ENCODE results near the gene SUSD5.
"Not testable (repeated sequence)": the region's sequence is repeated elsewhere in the genome, so short reads cannot be mapped to it uniquely, and the experiment has no call there.

Gene SUSD5

DNA sequence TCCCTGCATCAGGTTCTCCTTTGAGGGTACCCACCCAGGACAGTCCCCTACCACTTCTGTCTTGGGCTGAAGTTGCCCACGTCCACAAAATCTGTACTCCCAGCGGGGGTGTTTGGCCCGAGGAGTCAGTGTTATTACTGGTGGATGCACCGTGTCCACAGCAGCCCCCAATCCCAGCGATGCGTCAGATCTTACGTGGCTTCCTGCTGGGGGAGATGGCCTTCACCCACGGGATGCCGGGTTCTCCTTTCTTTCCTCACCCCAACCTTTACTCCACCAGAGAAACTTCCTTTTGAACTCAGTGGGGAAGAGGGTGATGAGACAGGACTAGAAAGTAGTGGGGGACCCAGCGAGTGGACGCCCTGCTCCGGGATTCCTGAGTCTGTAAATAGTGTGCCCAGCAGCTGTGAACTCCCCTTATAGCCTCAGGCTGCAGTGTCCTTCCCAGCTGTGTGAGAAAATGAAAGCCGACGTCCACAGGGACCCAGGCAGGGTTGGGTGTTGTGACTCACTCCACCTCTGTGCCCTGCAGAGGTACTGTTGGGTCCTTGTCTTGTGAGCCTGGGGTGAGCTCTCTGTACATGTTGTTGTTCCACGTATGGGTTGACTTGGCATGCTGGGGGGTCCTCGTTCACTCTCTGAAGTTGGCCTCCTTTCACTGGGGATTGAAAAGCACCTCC is 73.2 kb downstream of the SUSD5 start:
- Histone ChIP-seq H3K4me1 (ENCODE audit: control insufficient read depth in 5 of 5, insufficient read depth in 5 of 5, low read length in 5 of 5) (peaks cover 0 to 14% (median 4%) of the 10 kb centered on the region in 5 donors), H3K27ac (ENCODE audit: low read depth, low read length) (no peak overlapping the region), H3K9ac (ENCODE audit: low read length in 5 of 5) (no peak overlapping the region)

DNA sequence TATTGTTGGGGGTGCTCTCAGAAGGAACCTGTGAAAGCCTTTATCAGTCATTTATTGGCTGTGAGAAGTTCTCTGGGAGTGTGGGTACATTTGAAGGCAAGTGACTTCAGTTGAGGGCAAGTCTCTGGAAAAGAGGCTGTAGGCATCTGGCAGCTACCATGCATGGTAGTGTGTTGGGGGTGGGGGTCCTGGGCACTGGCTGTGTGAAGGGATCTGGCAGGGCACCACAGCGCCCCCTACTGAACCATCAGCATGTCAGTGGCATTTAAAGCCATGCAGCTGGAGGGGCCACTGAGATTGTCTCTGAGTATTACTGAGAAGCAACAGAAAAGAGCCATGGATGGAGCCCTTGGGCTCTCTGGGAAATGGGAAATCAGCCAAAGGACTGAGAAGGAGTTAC is 74.2 kb downstream of the SUSD5 start:
- no peaks in the 10 kb centered on the region for H3K9me3 ChIP-seq (ENCODE audit: control insufficient read depth in 5 of 5, low read length in 5 of 5)
- H3K9ac ChIP-seq (ENCODE audit: low read length in 5 of 5), result no peak overlapping the region
- H3K27me3 ChIP-seq (ENCODE audit: control insufficient read depth in 5 of 5, insufficient read depth in 4 of 5, low read length in 5 of 5), result no peaks in the 10 kb centered on the region
- H3K27ac ChIP-seq (ENCODE audit: low read depth, low read length), result no peak overlapping the region
- no peak overlapping the region for H3K4me3 ChIP-seq (ENCODE audit: low read depth in 1 of 5, low read length in 5 of 5)
- H3K4me1 ChIP-seq (ENCODE audit: control insufficient read depth in 5 of 5, insufficient read depth in 5 of 5, low read length in 5 of 5), result peaks cover 0 to 13% (median 4%) of the 10 kb centered on the region in 5 donors
- peaks cover 17 to 62% (median 44%) of the 10 kb centered on the region in 5 donors for H3K36me3 ChIP-seq (ENCODE audit: control insufficient read depth in 5 of 5, insufficient read depth in 5 of 5, low read length in 5 of 5)

More for the DNA sequence above, 73.2 kb downstream of the SUSD5 start:
- Histone ChIP-seq H3K36me3 (ENCODE audit: control insufficient read depth in 5 of 5, insufficient read depth in 5 of 5, low read length in 5 of 5) (peaks cover 12 to 57% (median 44%) of the 10 kb centered on the region in 5 donors), H3K4me3 (ENCODE audit: low read depth in 1 of 5, low read length in 5 of 5) (no peak overlapping the region), H3K27me3 (ENCODE audit: control insufficient read depth in 5 of 5, insufficient read depth in 4 of 5, low read length in 5 of 5) (no peaks in the 10 kb centered on the region), H3K9me3 (ENCODE audit: control insufficient read depth in 5 of 5, low read length in 5 of 5) (no peaks in the 10 kb centered on the region)

DNA sequence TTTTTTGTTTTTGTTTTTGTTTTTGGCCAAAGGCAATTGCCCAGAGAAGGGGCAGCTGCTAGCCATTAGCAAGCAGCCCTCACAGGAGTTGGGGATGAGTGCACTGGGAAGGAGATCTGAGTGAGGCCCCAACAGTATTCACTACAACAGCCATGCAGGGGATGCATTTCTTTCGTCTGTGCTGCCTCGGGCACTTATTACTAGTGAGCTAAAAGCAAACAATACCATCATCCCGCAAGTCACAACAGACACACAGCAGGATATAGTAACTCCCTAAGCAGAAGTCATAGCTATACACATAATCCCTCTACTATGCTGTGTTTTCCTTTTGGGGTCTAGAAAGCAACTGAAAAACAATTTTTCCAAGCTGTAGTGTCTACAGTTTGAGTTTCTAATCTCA is 77.6 kb downstream of the SUSD5 start:
- Histone ChIP-seq H3K27me3 (ENCODE audit: control insufficient read depth in 5 of 5, insufficient read depth in 4 of 5, low read length in 5 of 5) (no peaks in the 10 kb centered on the region), H3K36me3 (ENCODE audit: control insufficient read depth in 5 of 5, insufficient read depth in 5 of 5, low read length in 5 of 5) (peaks cover 23 to 76% (median 52%) of the 10 kb centered on the region in 5 donors), H3K4me3 (ENCODE audit: low read depth in 1 of 5, low read length in 5 of 5) (no peak overlapping the region), H3K27ac (ENCODE audit: low read depth, low read length) (no peak overlapping the region), H3K9ac (ENCODE audit: low read length in 5 of 5) (no peak overlapping the region), H3K9me3 (ENCODE audit: control insufficient read depth in 5 of 5, low read length in 5 of 5) (no peaks in the 10 kb centered on the region), H3K4me1 (ENCODE audit: control insufficient read depth in 5 of 5, insufficient read depth in 5 of 5, low read length in 5 of 5) (no peaks in the 10 kb centered on the region)

DNA sequence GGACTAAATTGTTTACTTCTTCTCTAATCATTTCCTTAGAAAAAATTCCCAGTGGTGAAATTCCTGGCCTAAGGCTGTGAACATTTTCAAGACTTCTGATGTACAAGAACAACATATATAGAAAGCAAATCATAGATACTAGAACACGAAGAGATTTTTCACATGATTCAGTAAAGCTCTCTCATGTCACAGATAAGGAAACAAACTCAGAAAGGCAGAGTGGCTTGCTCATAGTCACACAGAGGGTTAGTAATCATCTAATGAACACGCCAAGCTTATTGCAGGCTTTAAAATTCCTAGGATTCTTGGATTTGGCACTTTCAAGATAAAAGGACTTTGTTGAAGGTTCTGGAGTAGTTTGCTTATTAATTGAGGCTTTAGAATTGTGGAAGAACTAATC is 78.6 kb downstream of the SUSD5 start:
- Histone ChIP-seq H3K9me3 (ENCODE audit: control insufficient read depth in 5 of 5, low read length in 5 of 5) (no peaks in the 10 kb centered on the region), H3K4me3 (ENCODE audit: low read depth in 1 of 5, low read length in 5 of 5) (no peak overlapping the region), H3K27ac (ENCODE audit: low read depth, low read length) (no peak overlapping the region), H3K27me3 (ENCODE audit: control insufficient read depth in 5 of 5, insufficient read depth in 4 of 5, low read length in 5 of 5) (no peaks in the 10 kb centered on the region), H3K4me1 (ENCODE audit: control insufficient read depth in 5 of 5, insufficient read depth in 5 of 5, low read length in 5 of 5) (no peaks in the 10 kb centered on the region), H3K36me3 (ENCODE audit: control insufficient read depth in 5 of 5, insufficient read depth in 5 of 5, low read length in 5 of 5) (peaks cover 24 to 75% (median 48%) of the 10 kb centered on the region in 5 donors), H3K9ac (ENCODE audit: low read length in 5 of 5) (no peak overlapping the region)

DNA sequence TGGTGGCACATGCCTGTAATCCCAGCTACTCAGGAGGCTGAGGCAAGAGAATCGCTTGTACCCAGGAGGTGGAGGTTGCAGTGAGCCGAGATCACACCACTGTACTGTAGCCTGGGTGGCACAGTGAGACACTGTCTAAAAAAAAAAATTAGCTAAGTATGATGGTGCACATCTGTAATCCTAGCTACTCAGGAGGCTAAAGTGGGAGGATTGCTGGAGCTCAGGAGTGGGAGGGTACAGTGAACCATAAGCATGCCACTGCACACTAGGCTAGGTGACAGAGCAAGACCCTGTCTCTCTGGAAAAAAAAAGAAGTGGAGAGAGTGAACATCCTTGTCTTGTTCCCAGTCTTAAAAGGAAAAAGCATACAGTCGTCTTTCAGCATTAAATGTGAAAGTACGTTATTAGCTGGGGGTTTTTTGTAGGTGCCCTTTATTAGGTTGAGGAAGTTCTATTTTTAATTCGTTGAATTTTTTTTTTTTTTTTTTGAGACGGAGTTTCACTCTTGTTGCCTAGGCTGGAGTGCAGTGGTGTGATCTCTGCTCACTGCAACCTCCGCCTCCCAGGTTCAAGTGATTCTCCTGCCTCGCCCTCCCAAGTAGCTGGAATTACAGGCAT is 79.5 kb downstream of the SUSD5 start:
- not testable (repeated sequence) for H3K4me1 ChIP-seq (ENCODE audit: control insufficient read depth in 5 of 5, insufficient read depth in 5 of 5, low read length in 5 of 5); H3K9me3 ChIP-seq (ENCODE audit: control insufficient read depth in 5 of 5, low read length in 5 of 5); H3K27me3 ChIP-seq (ENCODE audit: control insufficient read depth in 5 of 5, insufficient read depth in 4 of 5, low read length in 5 of 5); H3K27ac ChIP-seq (ENCODE audit: low read depth, low read length); H3K9ac ChIP-seq (ENCODE audit: low read length in 5 of 5); H3K4me3 ChIP-seq (ENCODE audit: low read depth in 1 of 5, low read length in 5 of 5)
- H3K36me3 ChIP-seq (ENCODE audit: control insufficient read depth in 5 of 5, insufficient read depth in 5 of 5, low read length in 5 of 5), result peaks cover 32 to 75% (median 50%) of the 10 kb centered on the region in 5 donors

DNA sequence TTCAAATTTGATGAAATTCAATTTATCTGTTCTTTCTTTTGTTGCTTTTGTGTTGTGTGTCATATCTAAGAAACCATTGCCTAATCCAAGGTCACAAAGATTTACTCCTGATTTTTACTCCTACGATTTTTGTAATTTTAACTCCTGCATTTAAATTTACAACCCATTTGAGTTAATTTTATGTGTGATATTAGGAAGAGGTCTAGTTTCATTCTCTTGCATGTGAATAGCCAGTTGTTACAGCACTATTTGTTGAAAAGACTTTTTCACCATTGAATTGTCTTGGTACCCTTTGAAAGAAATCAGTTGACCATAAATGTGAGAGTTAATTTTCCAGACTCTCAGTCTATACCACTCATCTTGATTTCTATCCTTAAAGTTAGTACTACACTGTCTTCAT is 80.9 kb downstream of the SUSD5 start:
- Histone ChIP-seq H3K27ac (ENCODE audit: low read depth, low read length) (no peak overlapping the region), H3K27me3 (ENCODE audit: control insufficient read depth in 5 of 5, insufficient read depth in 4 of 5, low read length in 5 of 5) (no peaks in the 10 kb centered on the region), H3K9me3 (ENCODE audit: control insufficient read depth in 5 of 5, low read length in 5 of 5) (no peaks in the 10 kb centered on the region), H3K4me3 (ENCODE audit: low read depth in 1 of 5, low read length in 5 of 5) (no peak overlapping the region), H3K4me1 (ENCODE audit: control insufficient read depth in 5 of 5, insufficient read depth in 5 of 5, low read length in 5 of 5) (no peaks in the 10 kb centered on the region), H3K9ac (ENCODE audit: low read length in 5 of 5) (no peak overlapping the region), H3K36me3 (ENCODE audit: control insufficient read depth in 5 of 5, insufficient read depth in 5 of 5, low read length in 5 of 5) (peaks cover 31 to 75% (median 54%) of the 10 kb centered on the region in 5 donors)

DNA sequence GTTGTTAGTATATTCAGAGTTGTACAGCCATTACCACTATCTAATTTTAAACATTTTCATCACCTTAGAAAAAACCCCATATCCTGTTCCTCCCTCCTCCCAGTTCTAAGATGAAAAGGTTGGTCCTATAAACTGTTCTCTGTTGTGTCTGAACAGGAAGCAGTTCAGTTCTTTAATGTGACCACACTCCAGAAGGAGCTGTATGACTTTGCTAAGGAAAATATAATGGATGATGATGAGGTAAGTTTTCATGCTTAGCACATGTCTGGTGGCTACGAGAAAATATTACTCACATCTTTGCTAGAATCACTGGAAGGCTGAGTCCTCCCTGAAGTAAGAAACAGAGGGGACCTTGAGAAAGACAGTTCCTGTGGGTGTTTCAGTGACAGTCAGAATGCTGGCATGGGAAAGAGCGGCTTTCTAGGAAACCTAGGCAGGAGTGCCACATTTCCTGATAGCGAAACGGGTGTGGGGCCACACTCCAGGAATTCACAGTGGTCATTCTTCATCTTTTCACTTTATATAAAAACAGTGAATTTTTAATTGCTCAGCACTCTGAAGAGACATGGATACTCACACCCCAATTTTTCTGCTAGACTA is 84.5 kb downstream of the SUSD5 start:
- Histone ChIP-seq H3K36me3 (ENCODE audit: control insufficient read depth in 5 of 5, insufficient read depth in 5 of 5, low read length in 5 of 5) (peaks cover 25 to 70% (median 56%) of the 10 kb centered on the region in 5 donors), H3K4me1 (ENCODE audit: control insufficient read depth in 5 of 5, insufficient read depth in 5 of 5, low read length in 5 of 5) (no peaks in the 10 kb centered on the region), H3K9ac (ENCODE audit: low read length in 5 of 5) (no peak overlapping the region), H3K27ac (ENCODE audit: low read depth, low read length) (no peak overlapping the region), H3K27me3 (ENCODE audit: control insufficient read depth in 5 of 5, insufficient read depth in 4 of 5, low read length in 5 of 5) (no peaks in the 10 kb centered on the region), H3K9me3 (ENCODE audit: control insufficient read depth in 5 of 5, low read length in 5 of 5) (no peaks in the 10 kb centered on the region), H3K4me3 (ENCODE audit: low read depth in 1 of 5, low read length in 5 of 5) (no peak overlapping the region)

DNA sequence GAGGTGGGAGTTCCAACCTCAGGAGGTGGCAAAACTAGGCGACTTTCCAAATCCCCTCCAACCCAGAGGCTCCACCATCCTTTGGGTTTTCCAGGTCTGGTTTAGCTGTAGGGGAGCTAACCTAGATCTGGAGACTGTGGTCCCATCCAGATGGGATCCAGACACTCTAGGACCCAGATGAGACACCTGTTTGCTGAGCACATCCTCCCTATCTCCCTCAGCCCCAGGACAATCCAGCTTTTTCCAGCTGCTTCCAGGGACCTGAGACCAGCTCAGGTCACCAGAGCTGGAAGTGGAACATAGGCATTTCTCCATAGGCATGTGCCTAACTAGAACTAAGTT is 86.6 kb downstream of the SUSD5 start:
- H3K9ac ChIP-seq (ENCODE audit: low read length in 5 of 5), result no peak overlapping the region
- no peaks in the 10 kb centered on the region for H3K27me3 ChIP-seq (ENCODE audit: control insufficient read depth in 5 of 5, insufficient read depth in 4 of 5, low read length in 5 of 5)
- H3K36me3 ChIP-seq (ENCODE audit: control insufficient read depth in 5 of 5, insufficient read depth in 5 of 5, low read length in 5 of 5), result peaks cover 21 to 68% (median 53%) of the 10 kb centered on the region in 5 donors
- H3K4me1 ChIP-seq (ENCODE audit: control insufficient read depth in 5 of 5, insufficient read depth in 5 of 5, low read length in 5 of 5), result no peaks in the 10 kb centered on the region
- H3K27ac ChIP-seq (ENCODE audit: low read depth, low read length), result no peak overlapping the region
- H3K9me3 ChIP-seq (ENCODE audit: control insufficient read depth in 5 of 5, low read length in 5 of 5), result no peaks in the 10 kb centered on the region
- no peak overlapping the region for H3K4me3 ChIP-seq (ENCODE audit: low read depth in 1 of 5, low read length in 5 of 5)

DNA sequence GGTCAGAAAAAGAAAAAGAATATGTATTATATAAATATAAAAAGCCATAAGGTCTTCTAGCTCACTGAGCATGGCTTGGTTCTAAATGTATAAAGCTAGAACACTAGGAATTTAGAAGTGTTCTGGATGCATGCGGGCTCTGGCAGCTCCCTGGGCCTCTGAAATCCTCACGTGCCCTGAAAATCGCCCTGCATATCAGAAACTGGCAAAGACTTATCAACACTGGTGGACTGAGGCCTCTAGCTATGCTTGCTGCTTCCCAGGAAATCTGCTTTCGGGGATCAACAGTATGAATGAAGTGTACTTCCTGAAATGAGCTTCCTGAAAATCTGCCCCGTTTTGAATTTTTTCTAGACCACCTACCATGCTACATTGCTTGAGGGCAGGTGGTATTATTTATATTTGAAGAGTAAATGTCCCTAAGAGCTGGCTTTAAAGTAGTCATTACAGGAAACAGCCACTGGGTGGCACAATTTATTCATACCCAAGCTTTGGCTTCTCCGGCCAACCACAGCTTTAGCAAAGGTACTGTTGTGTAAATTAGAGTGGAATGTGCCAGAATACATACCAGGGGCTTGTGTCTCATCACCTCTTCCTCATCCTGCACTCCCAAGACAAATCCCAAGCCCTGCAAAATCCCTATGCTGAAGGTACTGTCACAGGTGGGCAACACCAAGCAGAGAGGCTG is 87.1 kb downstream of the SUSD5 start:
- peaks cover 26 to 69% (median 50%) of the 10 kb centered on the region in 5 donors for H3K36me3 ChIP-seq (ENCODE audit: control insufficient read depth in 5 of 5, insufficient read depth in 5 of 5, low read length in 5 of 5)
- no peaks in the 10 kb centered on the region for H3K9me3 ChIP-seq (ENCODE audit: control insufficient read depth in 5 of 5, low read length in 5 of 5)
- no peak overlapping the region for H3K9ac ChIP-seq (ENCODE audit: low read length in 5 of 5)
- no peaks in the 10 kb centered on the region for H3K27me3 ChIP-seq (ENCODE audit: control insufficient read depth in 5 of 5, insufficient read depth in 4 of 5, low read length in 5 of 5)
- H3K27ac ChIP-seq (ENCODE audit: low read depth, low read length), result no peak overlapping the region
- no peaks in the 10 kb centered on the region for H3K4me1 ChIP-seq (ENCODE audit: control insufficient read depth in 5 of 5, insufficient read depth in 5 of 5, low read length in 5 of 5)
- no peak overlapping the region for H3K4me3 ChIP-seq (ENCODE audit: low read depth in 1 of 5, low read length in 5 of 5)

DNA sequence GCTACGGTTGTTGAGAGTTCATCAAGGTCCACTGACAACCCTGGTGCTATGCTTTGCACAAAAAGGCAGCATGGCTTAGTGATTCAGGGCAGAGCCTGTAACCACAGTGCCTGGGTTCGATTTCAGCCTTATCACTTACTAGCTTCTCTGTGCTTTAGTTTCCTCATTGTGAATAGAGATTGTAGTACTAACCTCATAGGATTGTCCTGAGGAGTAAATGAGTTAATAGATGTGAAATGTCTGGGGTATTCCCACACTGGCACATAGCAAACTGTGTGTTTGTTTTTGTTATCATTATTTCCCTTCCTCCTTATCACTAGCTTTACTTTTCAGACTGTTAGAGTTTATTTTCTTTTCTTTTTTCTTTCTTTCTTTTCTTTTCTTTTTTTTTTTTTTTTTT is 88.5 kb downstream of the SUSD5 start:
- H3K36me3 ChIP-seq (ENCODE audit: control insufficient read depth in 5 of 5, insufficient read depth in 5 of 5, low read length in 5 of 5), result peaks cover 33 to 72% (median 53%) of the 10 kb centered on the region in 5 donors
- H3K4me1 ChIP-seq (ENCODE audit: control insufficient read depth in 5 of 5, insufficient read depth in 5 of 5, low read length in 5 of 5), result no peaks in the 10 kb centered on the region
- no peak overlapping the region for H3K4me3 ChIP-seq (ENCODE audit: low read depth in 1 of 5, low read length in 5 of 5)
- no peak overlapping the region for H3K27ac ChIP-seq (ENCODE audit: low read depth, low read length)
- no peaks in the 10 kb centered on the region for H3K27me3 ChIP-seq (ENCODE audit: control insufficient read depth in 5 of 5, insufficient read depth in 4 of 5, low read length in 5 of 5)
- no peak overlapping the region for H3K9ac ChIP-seq (ENCODE audit: low read length in 5 of 5)
- no peaks in the 10 kb centered on the region for H3K9me3 ChIP-seq (ENCODE audit: control insufficient read depth in 5 of 5, low read length in 5 of 5)
